HL-60/S4 treated with phorbol 12-myristate 13-acetate at 8.2 ng/mL for 4 days and 3 days (cell line): Measurements from ENCODE around the gene ALG1.
"Not testable (repeated sequence)": the region's sequence is repeated elsewhere in the genome, so short reads cannot be mapped to it uniquely, and the experiment has no call there.

Experiments
- in situ Hi-C: fragments of 300-500 bp; cut with MboI; formaldehyde crosslinking; loops from 2 replicates; pipeline ENCODE4 v1.15.0; 2022; ENCODE audit warnings: low sequenced_read_pairs

Gene ALG1

DNA sequence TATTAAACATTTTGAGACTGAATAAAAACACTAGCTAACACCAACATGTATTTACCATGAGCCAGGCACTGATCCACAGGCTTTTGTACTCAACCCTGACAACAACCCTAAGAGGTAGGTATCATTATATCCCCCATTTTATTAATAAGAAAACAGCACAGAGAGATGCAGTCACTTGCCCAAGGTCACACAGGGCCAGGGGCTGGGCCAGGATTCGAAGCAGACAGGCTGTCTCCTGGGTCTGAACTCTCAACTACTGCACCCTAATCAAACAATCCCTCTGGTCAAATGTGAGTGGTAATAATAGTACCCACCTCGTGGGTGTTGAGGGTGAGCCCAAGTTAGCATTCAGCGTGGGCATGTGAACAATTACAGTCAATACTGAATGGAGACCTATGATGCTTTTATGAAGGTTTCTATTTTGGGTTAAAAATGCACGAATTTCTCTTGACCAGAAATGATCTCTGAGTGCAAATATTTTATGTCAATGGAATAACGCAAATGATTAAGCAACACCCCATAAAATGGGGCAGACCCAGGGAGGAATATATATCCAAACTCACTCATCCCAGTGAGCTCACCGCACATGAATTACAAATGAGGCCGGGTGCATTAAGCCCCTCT lies 24.9 kb downstream of the ALG1 start:
- in situ Hi-C loops, result loop anchor here (25.0 kb wide), 1 partner anchor 234 kb away; no protein-coding TSS in a partner anchor

- in situ Hi-C loops, result loop anchor here (25.0 kb wide), 1 partner anchor 235 kb away; no protein-coding TSS in a partner anchor
Observed at GRCh38 chr16:5097061-5097469, 25.4 kb downstream of the ALG1 start.

DNA sequence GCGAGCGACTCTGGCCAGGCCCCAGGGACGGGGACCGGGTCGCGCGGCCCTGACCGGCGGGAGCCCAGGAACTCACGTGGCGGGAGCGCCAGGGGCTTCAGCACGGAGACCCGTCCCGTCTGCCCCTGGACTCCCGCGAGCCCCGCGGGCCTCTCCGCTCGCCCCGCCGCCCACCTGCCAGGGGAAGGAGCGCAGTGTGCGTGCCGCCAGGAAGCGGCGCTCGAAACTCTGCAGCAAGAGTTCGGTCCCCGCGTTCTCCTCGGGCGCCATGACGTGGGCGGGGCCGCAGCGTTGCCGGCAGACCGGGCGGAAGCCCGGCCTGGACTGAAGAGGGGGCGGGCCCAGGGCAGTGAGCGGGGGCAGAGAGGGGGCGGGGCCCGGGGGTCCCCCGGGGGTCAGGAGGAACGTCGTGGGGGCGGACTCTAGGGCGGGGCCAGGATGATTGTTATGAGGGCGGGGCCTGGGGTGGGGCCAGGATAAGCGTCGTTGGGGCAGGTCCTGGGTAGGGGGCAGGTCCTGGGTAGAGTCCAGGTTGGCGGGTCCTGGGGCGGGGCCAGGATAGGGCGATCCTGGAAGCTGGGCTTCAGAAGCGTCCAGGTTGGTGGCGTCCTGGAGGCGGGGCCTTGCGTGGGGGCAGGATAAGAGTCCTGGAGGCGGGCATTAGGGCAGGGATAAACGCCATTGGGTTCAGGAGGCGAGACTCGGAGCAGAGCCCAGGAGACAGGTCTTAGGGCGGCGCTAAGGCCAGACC lies 26.0 kb downstream of the ALG1 start, which contains the start of gene EEF2KMT:
Gene EEF2KMT, minus strand, starts transcription at position 326 of the 751 bp plus-strand sequence. Its CDS starts 56 bp downstream, at position 270.
- in situ Hi-C loops, result loop anchor here (25.0 kb wide), 1 partner anchor 235 kb away; no protein-coding TSS in a partner anchor

DNA sequence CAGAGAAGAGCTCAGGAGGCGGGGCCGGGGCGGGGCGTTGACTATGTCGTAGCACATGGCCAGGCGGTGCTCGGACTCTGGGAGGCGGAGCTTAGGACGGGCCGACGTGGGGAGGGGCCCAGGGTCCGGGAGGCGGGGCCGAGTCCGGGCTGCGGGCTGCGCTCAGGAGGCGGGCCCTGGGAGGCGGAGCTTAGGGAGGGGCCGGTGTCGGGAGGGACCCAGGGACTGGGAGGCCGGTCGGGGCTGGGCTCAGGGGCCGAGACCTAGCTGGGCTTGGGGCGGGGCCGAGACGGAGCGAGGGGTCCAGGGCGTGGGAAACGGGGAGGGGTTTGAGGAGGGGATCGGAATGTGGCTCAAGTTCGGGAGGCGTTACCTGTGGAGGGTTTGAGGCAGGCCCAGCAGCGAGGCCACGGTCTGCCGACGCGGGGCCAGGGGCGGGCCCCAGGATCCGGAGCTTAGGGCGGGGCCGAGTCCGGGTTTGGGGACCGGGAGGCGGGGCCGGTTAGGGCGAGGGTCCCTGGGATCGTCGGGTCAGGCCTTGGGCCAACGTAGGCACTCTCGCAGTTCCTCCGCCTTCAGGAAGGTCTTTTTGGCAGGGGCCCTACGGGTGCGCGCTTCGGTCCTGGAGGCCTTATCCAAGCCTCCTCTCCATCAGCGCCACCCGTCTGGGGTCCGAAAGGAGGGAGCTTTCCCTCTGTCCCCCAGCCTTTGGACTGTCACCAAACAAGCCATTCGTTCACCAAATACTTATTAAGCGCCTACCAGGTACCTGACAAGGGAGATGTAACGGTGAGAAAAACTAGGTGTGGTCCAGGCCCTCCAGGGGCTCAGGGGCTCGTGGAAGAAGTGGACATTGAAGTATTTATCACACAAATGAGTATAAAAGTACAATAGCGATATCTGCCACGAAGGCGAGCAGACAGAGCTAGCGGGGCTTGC lies 26.8 kb downstream of the ALG1 start:
- in situ Hi-C loops, result loop anchor here (25.0 kb wide), 1 partner anchor 236 kb away; no protein-coding TSS in a partner anchor

GRCh38 chr16:5099174-5099573 lies 27.5 kb downstream of the ALG1 start:
- in situ Hi-C loops, result loop anchor here (25.0 kb wide), 1 partner anchor 237 kb away; no protein-coding TSS in a partner anchor

GRCh38 chr16:5103296-5104032 lies 31.8 kb downstream of the ALG1 start:
- in situ Hi-C loops, result not testable (repeated sequence)

DNA sequence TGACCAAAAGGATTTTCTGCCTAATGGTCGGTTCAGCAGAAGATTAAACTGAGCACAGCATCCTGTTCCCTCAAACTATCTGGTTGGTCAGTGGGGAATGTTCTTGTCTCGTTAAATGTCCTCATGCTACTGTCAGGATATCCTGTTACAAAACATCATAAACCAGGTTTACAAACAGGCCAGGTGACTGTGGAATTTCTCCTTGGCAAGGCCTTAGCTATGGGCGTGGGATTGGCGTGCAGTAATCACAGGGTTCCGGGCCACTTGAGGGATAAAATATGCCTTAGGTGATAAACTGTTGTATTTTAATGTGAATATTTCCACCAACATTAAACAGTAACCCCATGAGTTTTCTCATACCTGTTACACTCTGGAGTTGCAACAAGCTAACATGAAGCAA lies 33.4 kb downstream of the ALG1 start:
- in situ Hi-C loops, result not testable (repeated sequence)

DNA sequence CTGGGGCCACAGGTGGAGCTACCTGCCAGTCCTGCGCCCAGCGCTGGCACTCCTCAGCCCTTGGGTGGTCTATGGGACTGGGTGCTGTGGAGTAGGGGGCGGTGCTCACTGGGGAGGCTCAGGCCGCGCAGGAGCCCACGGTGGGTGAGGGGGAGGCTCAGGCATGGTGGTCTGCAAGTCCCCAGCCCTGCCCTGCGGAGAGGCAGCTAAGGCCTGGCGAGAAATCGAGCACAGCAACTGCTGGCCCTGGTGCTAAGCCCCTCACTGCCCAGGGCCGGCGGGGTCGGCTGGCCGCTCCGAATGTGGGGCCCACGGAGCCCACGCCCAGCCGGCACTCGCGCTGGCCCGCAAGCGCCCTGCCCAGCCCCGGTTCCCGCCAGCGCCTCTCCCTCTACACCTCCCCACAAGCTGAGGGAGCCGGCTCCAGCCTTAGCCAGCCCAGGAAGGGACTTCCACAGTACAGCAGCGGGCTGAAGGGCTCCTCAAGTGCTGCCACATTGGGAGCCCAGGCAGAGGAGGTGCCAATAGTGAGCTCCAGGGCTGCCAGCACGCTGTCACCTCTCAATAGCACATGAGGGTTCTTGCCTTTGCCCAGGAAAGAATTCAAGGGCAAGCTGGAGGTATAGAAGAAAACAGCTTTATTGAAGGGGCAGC lies 37.0 kb downstream of the ALG1 start:
- in situ Hi-C loops, result no loop called here

GRCh38 chr16:5110933-5111332 lies 39.3 kb downstream of the ALG1 start:
- in situ Hi-C loops, result not testable (repeated sequence)

DNA sequence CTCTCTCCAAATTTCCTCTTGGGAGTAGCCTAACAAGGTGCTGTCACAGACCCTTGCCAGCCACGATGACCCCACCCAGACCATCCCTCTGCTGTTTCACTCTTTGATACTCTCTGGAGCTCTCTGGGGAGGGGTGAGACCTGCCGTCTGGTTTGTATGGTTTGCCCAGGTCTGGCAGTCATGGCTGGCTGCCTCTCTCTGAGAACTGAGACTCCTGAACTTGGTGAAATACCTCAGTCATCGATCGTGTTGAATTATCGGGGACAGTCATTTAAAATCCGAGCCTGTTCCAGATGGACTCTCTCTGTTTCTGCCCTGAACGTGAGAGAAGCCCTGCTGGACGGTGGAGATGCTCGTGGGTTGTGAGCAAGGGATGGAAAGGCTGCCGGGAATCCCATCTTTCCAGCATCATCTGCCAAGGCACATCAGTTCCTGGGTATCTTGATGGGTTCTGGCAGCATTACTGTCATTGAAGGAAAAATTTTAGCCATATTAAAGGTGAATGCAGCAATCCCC lies 45.2 kb downstream of the ALG1 start:
- in situ Hi-C loops, result not testable (repeated sequence)

- in situ Hi-C loops, result not testable (repeated sequence)
Observed at GRCh38 chr16:5117300-5118087, 45.9 kb downstream of the ALG1 start.

DNA sequence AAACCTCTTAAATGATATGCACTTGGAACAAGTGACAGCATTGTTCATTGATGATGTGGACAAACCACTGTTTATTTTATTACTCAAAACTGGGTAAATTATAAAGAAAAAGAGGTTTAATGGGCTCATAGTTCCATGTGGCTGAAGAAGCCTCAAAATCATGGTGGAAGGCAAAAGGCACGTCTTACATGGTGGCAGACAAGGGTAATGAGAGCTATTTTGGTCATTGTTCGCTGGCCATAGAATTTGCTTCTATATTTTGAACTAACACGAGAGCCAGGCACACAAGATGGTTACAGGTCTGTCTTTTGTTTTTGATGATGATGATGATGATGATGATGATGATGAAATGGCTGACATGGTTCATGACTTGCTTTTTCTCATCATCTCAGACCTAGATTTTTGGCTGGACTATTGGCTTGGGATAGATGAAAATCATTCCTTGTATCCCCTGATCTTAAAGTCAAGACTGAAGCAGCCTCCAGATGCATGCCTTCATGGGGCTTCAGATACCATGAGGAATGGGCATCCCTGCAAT lies 59.9 kb downstream of the ALG1 start:
- in situ Hi-C loops, result not testable (repeated sequence)

GRCh38 chr16:5132915-5133600 lies 61.4 kb downstream of the ALG1 start:
- in situ Hi-C loops, result not testable (repeated sequence)

DNA sequence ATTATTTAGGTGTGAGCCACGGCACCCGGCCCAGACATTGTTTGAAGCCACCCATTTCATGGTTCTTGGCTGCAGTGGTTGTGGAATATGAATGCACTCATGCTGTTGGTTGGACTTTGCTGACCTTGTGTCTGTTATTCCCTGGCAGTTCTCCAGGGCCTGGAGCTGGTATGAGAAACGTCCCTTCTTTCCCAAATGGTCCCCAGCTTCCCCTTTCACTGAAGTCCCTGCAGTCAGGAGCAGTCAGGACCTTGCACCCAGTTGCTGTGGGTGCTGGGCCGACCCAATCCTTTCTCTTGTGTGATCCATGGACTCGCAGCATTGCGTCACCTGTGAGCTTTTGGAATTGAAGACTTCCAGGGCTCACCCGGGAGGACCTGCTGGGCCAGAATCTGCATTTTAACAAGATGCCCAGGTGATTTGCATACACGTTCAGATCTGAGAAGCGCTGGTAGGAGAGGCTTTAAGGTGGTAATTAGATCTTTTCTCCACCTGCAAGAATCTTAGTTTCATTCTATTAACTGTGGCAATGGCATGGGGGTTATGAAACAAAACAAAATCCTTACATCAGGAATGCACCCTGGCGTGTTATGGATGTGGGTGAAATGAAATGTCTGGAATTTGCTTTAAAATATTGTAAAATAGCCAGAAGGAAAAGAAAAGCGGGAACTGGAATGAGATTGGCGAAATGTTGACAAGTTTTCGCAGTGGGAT lies 63.3 kb downstream of the ALG1 start:
- in situ Hi-C loops, result not testable (repeated sequence)
